ENCODE measurements around the gene ARHGAP26.

DNA sequence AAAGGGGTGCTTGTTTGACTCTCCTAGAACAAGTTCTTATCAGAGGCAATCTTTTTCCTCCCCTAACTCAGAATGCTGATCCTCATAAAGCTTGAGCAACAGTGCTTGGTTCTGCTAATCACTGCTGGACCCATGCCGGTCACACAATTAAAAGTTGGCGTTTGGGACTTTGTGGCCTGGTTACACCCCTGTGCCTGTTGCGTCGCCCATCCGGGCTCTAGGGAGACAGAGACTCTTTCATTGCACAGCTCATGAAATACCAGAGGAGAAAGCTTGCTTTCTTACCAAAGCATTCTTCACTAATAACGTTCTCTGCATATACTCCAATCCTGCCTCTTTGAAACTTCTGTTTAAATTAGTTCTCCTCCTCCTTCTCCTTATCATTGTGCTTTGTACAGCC is 332.2 kb downstream of the ARHGAP26 start:
- TF ChIP-seq CTCF (IDR thresholded peaks at IDR 0.05; ENCODE audit: extremely low read depth in 1 of 2, insufficient read depth in 1 of 2, low read depth in 1 of 2, low read length in 2 of 2) (no peak), POLR2AphosphoS5 (IDR thresholded peaks at IDR 0.05; ENCODE audit: insufficient read depth, low read depth, low read length) (no peak), EZH2 (IDR thresholded peaks at IDR 0.05; ENCODE audit: borderline replicate concordance, low read depth, low read length, severe bottlenecking) (no peak), POLR2A (IDR thresholded peaks at IDR 0.05; ENCODE audit: low read depth, low read length) (no peak), MAX (IDR thresholded peaks at IDR 0.05; ENCODE audit: insufficient read depth, insufficient read length) (no peak), GATA2 (IDR thresholded peaks at IDR 0.05; ENCODE audit: insufficient read depth, insufficient read length, low read depth, low read length) (no peak), FOS (IDR thresholded peaks at IDR 0.05; ENCODE audit: borderline replicate concordance, insufficient read depth, low read length) (no peak)
